Naive thymus-derived CD4-positive, alpha-beta T cell (primary cell): Measurements from ENCODE around the gene PON3. TPM values are rescaled to one million over a fixed set of nuclear protein-coding genes. Genes with fewer than 3 reads are reported as not detected.

Source experiments
- ATAC-seq: fragments of 150-1000 bp; cut with Tn5 transposase; 2 replicates; pipeline ENCODE4 v1.10.0; 2021; ENCODE audit warnings: mild to moderate bottlenecking, moderate library complexity
- CTCF ChIA-PET: fragments of 350-600 bp; sonication (Branson Sonifier 250); formaldehyde crosslinking; loops from one replicate; lab custom pipeline; 2021; ENCODE audit warnings: antibody characterized with exemption; lab: Charles Lee
- POLR2A ChIA-PET: fragments of 350-600 bp; sonication (Branson Sonifier 250); formaldehyde crosslinking; loops from one replicate; lab custom pipeline; 2021; ENCODE audit warnings: antibody characterized with exemption, inconsistent platforms; lab: Charles Lee
- DNase-seq, 9 donors: peaks; one replicate each; pipeline versions ENCODE4 v3.0.0 to v3.0.0-alpha.2; 2020 to 2022; ENCODE audit warnings: mixed read lengths in 1 of 9
- H3K27ac ChIP-seq: one replicate; pipeline ENCODE4 v1.7.0; 2013; ENCODE audit warnings: mild to moderate bottlenecking, low read depth, low read length, moderate library complexity
- H3K27me3 ChIP-seq, 2 donors: one replicate each; pipeline ENCODE4 v1.7.0; 2013; ENCODE audit warnings: low read length in 2 of 2, mild to moderate bottlenecking in 2 of 2, moderate library complexity in 2 of 2; ENCODE audit not compliant: control insufficient read depth in 2 of 2, insufficient read depth in 2 of 2
- H3K36me3 ChIP-seq, 3 experiments: 1 replicate in 2 of 3; 2 replicates in 1 of 3; pipeline ENCODE4 v1.7.0; 2013; ENCODE audit warnings: low read length in 3 of 3, mild to moderate bottlenecking in 3 of 3, moderate library complexity in 1 of 3; ENCODE audit not compliant: insufficient read depth in 3 of 3, control insufficient read depth in 2 of 3
- H3K4me1 ChIP-seq, 2 donors: one replicate each; pipeline ENCODE4 v1.7.0; 2013; ENCODE audit warnings: low read length in 2 of 2, mild to moderate bottlenecking in 2 of 2, moderate library complexity in 1 of 2; ENCODE audit not compliant: control insufficient read depth in 2 of 2, insufficient read depth in 2 of 2
- H3K4me3 ChIP-seq: 2 replicates; pipeline ENCODE4 v1.7.0; 2013; ENCODE audit warnings: mild to moderate bottlenecking, low read length
- H3K9me3 ChIP-seq, 3 experiments: 1 replicate in 2 of 3; 2 replicates in 1 of 3; pipeline ENCODE4 v1.7.0; 2013; ENCODE audit warnings: low read length in 3 of 3; ENCODE audit not compliant: control insufficient read depth in 2 of 3
- H3K27ac Mint-ChIP-seq, 9 donors: one replicate each; pipeline ENCODE4 v1.8.0; 2020 to 2022; ENCODE audit warnings: mixed read lengths in 9 of 9, mild to moderate bottlenecking in 8 of 9, moderate library complexity in 5 of 9, inconsistent platforms in 2 of 9
- H3K27me3 Mint-ChIP-seq, 5 donors: one replicate each; pipeline ENCODE4 v1.8.0; 2021 to 2022; ENCODE audit warnings: mixed read lengths in 5 of 5, mild to moderate bottlenecking in 1 of 5
- H3K36me3 Mint-ChIP-seq, 5 donors: one replicate each; pipeline ENCODE4 v1.8.0; 2020 to 2022; ENCODE audit warnings: mixed read lengths in 5 of 5, mild to moderate bottlenecking in 3 of 5, inconsistent platforms in 1 of 5
- H3K4me1 Mint-ChIP-seq, 7 donors: one replicate each; pipeline ENCODE4 v1.8.0; 2020 to 2022; ENCODE audit warnings: mixed read lengths in 7 of 7, mild to moderate bottlenecking in 3 of 7, inconsistent platforms in 1 of 7
- H3K4me3 Mint-ChIP-seq, 10 donors: one replicate each; pipeline ENCODE4 v1.8.0; 2020 to 2022; ENCODE audit warnings: mild to moderate bottlenecking in 10 of 10, mixed read lengths in 10 of 10, moderate library complexity in 6 of 10, inconsistent platforms in 2 of 10
- H3K9me3 Mint-ChIP-seq, 11 donors: one replicate each; pipeline ENCODE4 v1.8.0; 2020 to 2022; ENCODE audit warnings: mixed read lengths in 11 of 11, mild to moderate bottlenecking in 4 of 11, inconsistent platforms in 1 of 11, moderate library complexity in 1 of 11
- intact Hi-C, 2 donors: fragments of 100-400 bp; cut with micrococcal nuclease; formaldehyde crosslinking; loops; one replicate each; pipeline ENCODE4 v1.15.1; 2023
- polyA plus RNA-seq, 2 donors: library from polyadenylated mRNA; unstranded; fragments of 300-500 nt; fragmentation: Illumina TruSeq; gene quantifications; one replicate each; pipeline ENCODE4 v1.2.3, GENCODE V29; 2021
- total RNA-seq, 6 experiments: library from RNA in 5 of 6; stranded (reverse) in 5 of 6; gene quantifications; 1 replicate in 5 of 6; 2 replicates in 1 of 6; pipeline ENCODE4 v1.2.3 and lab custom pipeline; 2021 to 2026

The PON3 gene
- total and polyA plus RNA-seq, 7 experiments from 2014 or later: 0.65 TPM; not detected in 6

- Mint-ChIP-seq H3K36me3 (peaks cover 0 to 3% (median 0%) of the 10 kb centered on the region in 5 donors), H3K9me3 (peaks cover 0 to 4% (median 0%) of the 10 kb centered on the region in 11 donors), H3K27me3 (peaks cover 0 to 9% (median 2%) of the 10 kb centered on the region in 5 donors), H3K4me3 (no peak overlapping the region), H3K4me1 (peaks cover 0 to 10% (median 9%) of the 10 kb centered on the region in 7 donors), H3K27ac (no peak overlapping the region)
- DNase-seq (no peak), ATAC-seq (no peak)
- Histone ChIP-seq H3K36me3 (no peaks in the 10 kb centered on the region), H3K4me1 (no peaks in the 10 kb centered on the region), H3K4me3 (no peak overlapping the region), H3K9me3 (no peaks in the 10 kb centered on the region), H3K27me3 (no peaks in the 10 kb centered on the region), H3K27ac (no peak overlapping the region)
- CTCF ChIA-PET: no interaction called here
- POLR2A ChIA-PET: no interaction called here
- intact Hi-C loops: no loop called here
These were observed 33.2 kb upstream of the PON3 start for GRCh38 chr7:95429241-95429990.

- Histone ChIP-seq H3K27ac (no peak overlapping the region), H3K9me3 (no peaks in the 10 kb centered on the region), H3K4me1 (no peaks in the 10 kb centered on the region), H3K4me3 (no peak overlapping the region), H3K36me3 (no peaks in the 10 kb centered on the region), H3K27me3 (no peaks in the 10 kb centered on the region)
- ChIA-PET CTCF (no interaction called here), POLR2A (no interaction called here)
- intact Hi-C loops: no loop called here
- no peak overlapping the region for H3K4me3 Mint-ChIP-seq
- H3K4me1 Mint-ChIP-seq: no peaks in the 10 kb centered on the region
- no peak overlapping the region for H3K27ac Mint-ChIP-seq
- ATAC-seq: no peak
- no peak for DNase-seq
- H3K27me3 Mint-ChIP-seq: no peaks in the 10 kb centered on the region
- peaks cover 0 to 10% (median 0%) of the 10 kb centered on the region in 5 donors for H3K36me3 Mint-ChIP-seq
- peaks cover 0 to 4% (median 0%) of the 10 kb centered on the region in 11 donors for H3K9me3 Mint-ChIP-seq
These were observed 31.8 kb upstream of the PON3 start for GRCh38 chr7:95427914-95428516.

- POLR2A ChIA-PET: no interaction called here
- Mint-ChIP-seq H3K4me3 (no peak overlapping the region), H3K27me3 (no peaks in the 10 kb centered on the region), H3K4me1 (no peaks in the 10 kb centered on the region), H3K9me3 (peaks cover 0 to 4% (median 0%) of the 10 kb centered on the region in 11 donors), H3K36me3 (peaks cover 0 to 10% (median 0%) of the 10 kb centered on the region in 5 donors), H3K27ac (no peak overlapping the region)
- DNase-seq: no peak
- Histone ChIP-seq H3K36me3 (no peaks in the 10 kb centered on the region), H3K27ac (no peak overlapping the region), H3K4me3 (no peak overlapping the region), H3K9me3 (no peaks in the 10 kb centered on the region), H3K27me3 (no peaks in the 10 kb centered on the region), H3K4me1 (no peaks in the 10 kb centered on the region)
- no peak for ATAC-seq
- CTCF ChIA-PET: no interaction called here
- intact Hi-C loops: no loop called here
These were observed 31.0 kb upstream of the PON3 start for GRCh38 chr7:95427166-95427565.

GRCh38 chr7:95425694-95426093, 29.5 kb upstream of the PON3 start:
- H3K4me1 Mint-ChIP-seq: no peaks in the 10 kb centered on the region
- peaks cover 0 to 10% (median 0%) of the 10 kb centered on the region in 5 donors for H3K36me3 Mint-ChIP-seq
- H3K27ac Mint-ChIP-seq: no peak overlapping the region
- Histone ChIP-seq H3K4me3 (no peak overlapping the region), H3K9me3 (no peaks in the 10 kb centered on the region), H3K27me3 (no peaks in the 10 kb centered on the region), H3K36me3 (no peaks in the 10 kb centered on the region), H3K27ac (no peak overlapping the region), H3K4me1 (no peaks in the 10 kb centered on the region)
- H3K27me3 Mint-ChIP-seq: no peaks in the 10 kb centered on the region
- DNase-seq (no peak), ATAC-seq (no peak)
- H3K4me3 Mint-ChIP-seq: no peak overlapping the region
- intact Hi-C loops: no loop called here
- ChIA-PET POLR2A (no interaction called here), CTCF (no interaction called here)
- H3K9me3 Mint-ChIP-seq: peaks cover 0 to 4% (median 0%) of the 10 kb centered on the region in 11 donors

- no peak overlapping the region for H3K4me3 ChIP-seq
- CTCF ChIA-PET: no interaction called here
- no peaks in the 10 kb centered on the region for H3K4me1 ChIP-seq
- H3K36me3 ChIP-seq: no peaks in the 10 kb centered on the region
- no peak overlapping the region for H3K27ac ChIP-seq
- ATAC-seq: no peak
- POLR2A ChIA-PET: no interaction called here
- Mint-ChIP-seq H3K27ac (no peak overlapping the region), H3K9me3 (peaks cover 0 to 4% (median 0%) of the 10 kb centered on the region in 11 donors), H3K36me3 (peaks cover 0 to 10% (median 0%) of the 10 kb centered on the region in 5 donors), H3K4me3 (no peak overlapping the region), H3K27me3 (no peaks in the 10 kb centered on the region), H3K4me1 (no peaks in the 10 kb centered on the region)
- H3K9me3 ChIP-seq: no peaks in the 10 kb centered on the region
- no peak for DNase-seq
- H3K27me3 ChIP-seq: no peaks in the 10 kb centered on the region
- intact Hi-C loops: no loop called here
These were observed 28.5 kb upstream of the PON3 start for GRCh38 chr7:95424716-95425115.

GRCh38 chr7:95421847-95422444, 25.8 kb upstream of the PON3 start:
- no peak overlapping the region for H3K27ac ChIP-seq
- H3K4me3 ChIP-seq: no peak overlapping the region
- H3K4me1 ChIP-seq: no peaks in the 10 kb centered on the region
- Mint-ChIP-seq H3K4me1 (no peaks in the 10 kb centered on the region), H3K4me3 (no peak overlapping the region), H3K27me3 (peaks cover 0 to 4% (median 0%) of the 10 kb centered on the region in 5 donors), H3K27ac (no peak overlapping the region), H3K36me3 (peaks cover 0 to 10% (median 0%) of the 10 kb centered on the region in 5 donors), H3K9me3 (no peaks in the 10 kb centered on the region)
- ChIA-PET POLR2A (no interaction called here), CTCF (no interaction called here)
- H3K9me3 ChIP-seq: no peaks in the 10 kb centered on the region
- no peak for DNase-seq
- intact Hi-C loops: no loop called here
- no peaks in the 10 kb centered on the region for H3K27me3 ChIP-seq
- no peaks in the 10 kb centered on the region for H3K36me3 ChIP-seq
- ATAC-seq: no peak
